Central memory CD4-positive, alpha-beta T cell (primary cell): ENCODE measurements around the gene SLC22A16.

ENCODE experiments used
- DNase-seq: peaks from one replicate; pipeline ENCODE4 v3.0.0; 2022

The SLC22A16 gene

GRCh38 chr6:110446405-110446804 is 30.0 kb downstream of the SLC22A16 start:
- DNase-seq = no peak

- no peak for DNase-seq
Observed at GRCh38 chr6:110440026-110440425, 36.4 kb downstream of the SLC22A16 start.

GRCh38 chr6:110439356-110439755 is 37.1 kb downstream of the SLC22A16 start:
- no peak for DNase-seq

GRCh38 chr6:110434961-110435602 is 41.3 kb downstream of the SLC22A16 start:
- DNase-seq = no peak

- DNase-seq = no peak
Observed at GRCh38 chr6:110432285-110432900, 44.0 kb downstream of the SLC22A16 start.

- no peak for DNase-seq
Observed at GRCh38 chr6:110430741-110431140, 45.7 kb downstream of the SLC22A16 start.

- no peak for DNase-seq
Observed at GRCh38 chr6:110430236-110430635, 46.2 kb downstream of the SLC22A16 start.

- DNase-seq = no peak
Observed at GRCh38 chr6:110428153-110428552, 48.3 kb downstream of the SLC22A16 start.

GRCh38 chr6:110425816-110426215 is 50.6 kb downstream of the SLC22A16 start:
- no peak for DNase-seq

GRCh38 chr6:110422444-110422822 is 54.0 kb downstream of the SLC22A16 start:
- DNase-seq = no peak

GRCh38 chr6:110421749-110422443 is 54.5 kb downstream of the SLC22A16 start:
- DNase-seq = no peak

GRCh38 chr6:110419028-110419739 is 57.2 kb downstream of the SLC22A16 start:
- DNase-seq = no peak

GRCh38 chr6:110418594-110418993 is 57.8 kb downstream of the SLC22A16 start:
- no peak for DNase-seq

- no peak for DNase-seq
Observed at GRCh38 chr6:110415086-110415916, 61.1 kb downstream of the SLC22A16 start, which contains the start of gene DDO. DDO (minus strand) TSS chr6:110415575; CDS start chr6:110413462, 2,113 bp downstream.

GRCh38 chr6:110414669-110415068 is 61.7 kb downstream of the SLC22A16 start:
- no peak for DNase-seq

GRCh38 chr6:110412360-110412759 is 64.1 kb downstream of the SLC22A16 start:
- no peak for DNase-seq

- DNase-seq = no peak
Observed at GRCh38 chr6:110410511-110410910, 65.9 kb downstream of the SLC22A16 start.

- no peak for DNase-seq
Observed at GRCh38 chr6:110409794-110410193, 66.6 kb downstream of the SLC22A16 start.

- DNase-seq = no peak
Observed at GRCh38 chr6:110408901-110409300, 67.5 kb downstream of the SLC22A16 start.

- DNase-seq = no peak
Observed at GRCh38 chr6:110404607-110405006, 71.8 kb downstream of the SLC22A16 start.

GRCh38 chr6:110401585-110402176 is 74.7 kb downstream of the SLC22A16 start:
- DNase-seq = no peak

GRCh38 chr6:110400208-110400607 is 76.2 kb downstream of the SLC22A16 start:
- DNase-seq = no peak
